HL-60/S4 treated with retinoic acid at 250 ng/mL for 4 days and 3 days (cell line): ENCODE measurements around the gene ADAMTS4.

Experiments
- in situ Hi-C: fragments of 300-500 bp; cut with MboI; formaldehyde crosslinking; loops from 2 replicates; pipeline ENCODE4 v1.7.0; 2022; ENCODE audit warnings: low sequenced_read_pairs

Gene ADAMTS4

GRCh38 chr1:161198897-161199431 is at the start of gene ADAMTS4:
Gene ADAMTS4 (minus strand): TSS chr1:161199054. CDS start chr1:161198627, 427 bp downstream.
- in situ Hi-C loops, result no loop called here

- in situ Hi-C loops, result no loop called here
These were observed 46.0 kb upstream of the ADAMTS4 start for GRCh38 chr1:161244888-161245287.

DNA sequence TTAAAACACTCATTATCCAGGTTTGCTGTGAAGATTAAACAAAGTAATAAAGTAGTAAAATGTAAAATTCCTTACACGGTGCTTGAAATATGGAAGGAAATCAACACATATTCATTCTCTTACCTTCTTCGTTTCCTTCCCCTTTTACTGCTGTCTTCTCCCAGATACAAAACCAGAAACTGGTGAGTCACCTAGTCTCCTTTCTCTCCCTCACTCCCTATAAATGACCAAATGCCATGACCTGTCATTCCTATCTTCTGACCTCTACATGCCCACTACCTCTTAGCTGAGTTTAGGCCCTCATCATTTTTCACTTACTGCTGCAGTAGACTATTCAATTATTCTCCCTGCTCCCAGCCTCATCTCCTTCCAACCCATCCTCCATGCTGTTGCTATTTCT is 43.5 kb upstream of the ADAMTS4 start:
- in situ Hi-C loops, result no loop called here

GRCh38 chr1:161241682-161242081 is 42.8 kb upstream of the ADAMTS4 start:
- in situ Hi-C loops, result no loop called here

GRCh38 chr1:161238039-161238473 is 39.2 kb upstream of the ADAMTS4 start, which contains the start of gene NR1I3:
Gene NR1I3 (minus strand): TSS chr1:161238203. CDS start chr1:161236565, 1,638 bp downstream.
- in situ Hi-C loops, result no loop called here

DNA sequence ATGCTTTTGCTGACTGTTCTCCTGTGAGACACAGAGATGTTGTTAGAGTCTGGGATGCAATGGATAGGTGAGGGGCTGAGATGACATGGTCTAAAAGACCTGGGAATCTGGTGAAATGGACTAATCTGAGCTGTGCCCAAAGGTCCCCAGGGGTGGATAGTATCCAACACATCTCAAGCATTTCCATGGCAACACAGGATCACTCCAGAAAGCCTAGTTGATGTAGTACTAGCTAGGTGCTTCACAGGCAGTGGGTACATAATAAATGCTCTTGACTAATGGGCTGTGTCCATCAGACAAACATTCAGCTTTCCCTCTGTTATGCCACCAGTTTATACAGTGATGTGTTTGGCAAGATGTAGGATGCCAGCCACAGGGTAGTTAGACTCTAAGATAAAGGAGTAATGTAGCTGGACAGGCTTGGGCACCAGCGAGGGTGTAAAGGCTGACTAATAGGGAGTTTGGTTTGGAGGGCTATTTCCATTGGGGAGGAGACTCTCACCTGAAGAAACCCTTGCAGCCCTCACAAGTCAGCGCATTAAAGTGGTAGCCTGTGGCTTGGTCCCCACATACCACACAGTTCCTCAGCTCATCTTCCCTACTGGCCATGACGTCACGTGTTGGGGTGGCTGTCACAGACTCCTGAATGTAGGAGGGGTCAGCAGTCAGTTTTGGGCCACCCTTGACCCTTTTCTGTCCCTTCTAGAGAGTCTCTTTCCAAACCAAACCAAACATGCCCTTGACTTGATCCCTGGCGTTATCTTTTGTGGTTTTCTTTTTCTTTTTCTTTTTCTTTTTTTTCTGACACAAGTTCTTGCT is 37.3 kb upstream of the ADAMTS4 start:
- in situ Hi-C loops, result no loop called here

DNA sequence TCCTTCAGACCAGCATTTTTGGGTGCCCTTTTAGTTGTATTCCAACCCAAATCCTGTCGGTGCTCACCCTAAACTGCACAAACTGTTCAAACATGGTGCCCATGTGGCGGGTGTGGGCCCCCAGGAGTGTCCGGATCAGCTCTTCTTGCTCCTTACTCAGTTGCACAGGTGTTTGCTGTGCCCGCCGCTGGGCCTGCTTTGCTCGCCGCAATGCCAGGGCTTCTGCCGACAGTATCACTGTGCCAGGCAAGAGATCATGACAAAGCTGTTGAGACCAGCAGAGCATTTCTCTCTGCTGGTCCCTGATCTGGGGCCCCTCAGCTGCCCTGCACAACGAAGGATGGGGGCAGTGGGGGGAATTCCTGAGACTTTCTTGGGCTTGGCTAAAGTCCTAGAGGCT is 34.2 kb upstream of the ADAMTS4 start:
- in situ Hi-C loops, result no loop called here

DNA sequence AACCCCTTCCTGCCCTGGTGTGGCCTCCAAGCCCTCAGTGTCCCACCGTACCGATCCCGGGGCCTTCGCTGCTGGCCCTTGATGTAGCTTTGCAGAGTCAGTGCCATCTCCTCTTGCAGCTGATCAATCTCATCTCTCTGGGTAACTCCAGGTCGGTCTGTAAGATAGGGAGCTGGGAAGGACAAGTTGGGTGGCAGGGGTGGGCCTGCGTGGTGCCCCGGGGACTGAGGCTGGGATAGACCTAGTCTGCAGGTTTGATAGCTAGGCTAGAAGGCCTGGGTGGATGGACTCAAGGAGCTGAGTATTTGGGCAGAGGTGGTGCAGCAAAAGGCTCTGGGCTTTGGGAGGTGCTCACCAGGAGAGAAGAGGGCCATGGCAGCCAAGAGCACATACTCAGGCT is 31.9 kb upstream of the ADAMTS4 start:
- in situ Hi-C loops, result no loop called here

GRCh38 chr1:161229896-161230295 is 31.0 kb upstream of the ADAMTS4 start:
- in situ Hi-C loops, result loop anchor here (10.0 kb wide), 1 partner anchor 145 kb away; no protein-coding TSS in a partner anchor

- in situ Hi-C loops, result loop anchor here (10.0 kb wide), 1 partner anchor 147 kb away; no protein-coding TSS in a partner anchor
These were observed 29.2 kb upstream of the ADAMTS4 start for GRCh38 chr1:161228032-161228431.

GRCh38 chr1:161227196-161227871 is 28.5 kb upstream of the ADAMTS4 start:
- in situ Hi-C loops, result loop anchor here (10.0 kb wide), 1 partner anchor 147 kb away; no protein-coding TSS in a partner anchor

GRCh38 chr1:161226759-161227158 is 27.9 kb upstream of the ADAMTS4 start:
- in situ Hi-C loops, result loop anchor here (10.0 kb wide), 1 partner anchor 148 kb away; no protein-coding TSS in a partner anchor

- in situ Hi-C loops, result loop anchor here (10.0 kb wide), 1 partner anchor 148 kb away; no protein-coding TSS in a partner anchor
These were observed 27.5 kb upstream of the ADAMTS4 start for GRCh38 chr1:161226320-161226711.

GRCh38 chr1:161225534-161226319 is 26.9 kb upstream of the ADAMTS4 start, which contains the start of gene TOMM40L:
Gene TOMM40L (plus strand): TSS chr1:161226060. CDS start chr1:161226490, 430 bp downstream.
- in situ Hi-C loops, result loop anchor here (10.0 kb wide), 1 partner anchor 149 kb away; no protein-coding TSS in a partner anchor

- in situ Hi-C loops, result loop anchor here (10.0 kb wide), 1 partner anchor 150 kb away; no protein-coding TSS in a partner anchor
These were observed 26.3 kb upstream of the ADAMTS4 start for GRCh38 chr1:161225178-161225533.

DNA sequence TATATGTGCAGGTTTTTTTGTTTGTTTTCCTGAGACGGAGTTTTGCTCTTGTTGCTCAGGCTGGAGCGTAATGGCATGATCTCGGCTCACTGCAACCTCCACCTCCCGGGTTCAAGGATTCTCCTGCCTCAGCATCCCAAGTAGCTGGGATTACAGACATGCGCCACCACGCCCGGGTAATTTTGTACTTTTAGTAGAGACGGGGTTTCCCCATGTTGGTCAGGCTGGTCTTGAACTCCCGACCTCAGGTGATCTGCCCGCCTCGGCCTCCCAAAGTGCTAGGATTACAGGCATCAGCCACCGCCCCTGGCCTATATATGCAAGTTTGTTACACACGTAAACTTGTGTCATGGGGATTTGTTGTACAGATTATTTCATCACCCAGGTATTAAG is 25.8 kb upstream of the ADAMTS4 start:
- in situ Hi-C loops, result loop anchor here (10.0 to 25.0 kb wide), 2 partner anchors 150 to 513 kb away; partner anchors contain the start of gene DUSP12

- in situ Hi-C loops, result loop anchor here (10.0 to 25.0 kb wide), 2 partner anchors 151 to 513 kb away; partner anchors contain the start of gene DUSP12
These were observed 25.2 kb upstream of the ADAMTS4 start for GRCh38 chr1:161223805-161224694.

GRCh38 chr1:161222175-161223019 is 23.5 kb upstream of the ADAMTS4 start:
- in situ Hi-C loops, result loop anchor here (10.0 to 25.0 kb wide), 2 partner anchors 152 to 515 kb away; partner anchors contain the start of gene DUSP12
